Heart right ventricle (tissue), 16 donors: ENCODE results near the gene IVL. TPM values are rescaled to one million over a fixed set of nuclear protein-coding genes. Genes with fewer than 3 reads are reported as not detected.

ENCODE experiments used
- ATAC-seq, 8 donors: fragments of 200-7000 bp; cut with Tn5 transposase; one replicate each; pipeline ENCODE4 v1.9.1; 2020; ENCODE audit warnings: mild to moderate bottlenecking in 8 of 8, moderate library complexity in 8 of 8, moderate number of reproducible peaks in 1 of 8
- DNase-seq, 2 donors: peaks; one replicate each; pipeline ENCODE4 v3.0.0-alpha.2; 2020
- H3K27ac ChIP-seq, 10 donors: fragments of 200-600 bp; sonication (generic) in 2 of 10; one replicate each; pipeline versions ENCODE4 v1.5.0 to v1.8.0; 2020 to 2022; ENCODE audit warnings: mild to moderate bottlenecking in 3 of 10
- H3K27me3 ChIP-seq, 7 donors: fragments of 200-600 bp; one replicate each; pipeline ENCODE4 v1.8.0; 2021 to 2022; ENCODE audit warnings: mild to moderate bottlenecking in 2 of 7
- H3K36me3 ChIP-seq, 9 donors: fragments of 200-600 bp; sonication (generic) in 1 of 9; one replicate each; pipeline versions ENCODE4 v1.5.0 to v1.8.0; 2020 to 2022; ENCODE audit warnings: mild to moderate bottlenecking in 2 of 9
- H3K4me1 ChIP-seq, 9 donors: fragments of 200-600 bp; sonication (generic) in 1 of 9; one replicate each; pipeline versions ENCODE4 v1.5.0 to v1.8.0; 2020 to 2022; ENCODE audit warnings: mild to moderate bottlenecking in 4 of 9
- H3K4me3 ChIP-seq, 10 donors: fragments of 200-600 bp; sonication (generic) in 2 of 10; one replicate each; pipeline versions ENCODE4 v1.5.0 to v1.8.0; 2020 to 2022; ENCODE audit warnings: mild to moderate bottlenecking in 7 of 10, moderate library complexity in 2 of 10
- H3K9me3 ChIP-seq, 11 donors: fragments of 200-600 bp in 10 of 11; sonication (generic) in 2 of 11; one replicate each; pipeline versions ENCODE4 v1.5.0 to v1.8.0; 2013 to 2022; ENCODE audit warnings: mild to moderate bottlenecking in 2 of 11, control low read depth in 1 of 11, moderate library complexity in 1 of 11
- WGBS, 2 donors: extraction: QIAGEN DNeasy Blood & Tissue Kit; methylation state at CpG; one replicate each; pipeline ENCODE4 v1.1.7; 2013; ENCODE audit warnings: inconsistent platforms in 1 of 2; 5-methylcytosine and 5-hydroxymethylcytosine counted together
- intact Hi-C, 10 donors: fragments of 100-400 bp; cut with DNase I; formaldehyde crosslinking; loops; one replicate each; pipeline versions ENCODE4 v1.11.1 to v1.14.2; 2022
- polyA plus RNA-seq, 2 donors: library from polyadenylated mRNA; stranded (reverse); fragments of 200-250 nt; gene quantifications; one replicate each; pipeline ENCODE4 v1.2.3, GENCODE V29; 2013
- total RNA-seq, 10 donors: library from RNA; stranded (reverse); fragmentation: NEBNext Ultra II Directional in 3 of 10; extraction: Animal tissue kit (Norgen Biotek cat#: 25700) in 3 of 10; gene quantifications; one replicate each; pipeline versions ENCODE4 v1.2.1 to v1.2.4, GENCODE V29; 2021 to 2023
- TF ChIP-seq, protein P1 (sequence below), 9 donors: fragments of 200-600 bp; sonication (generic) in 2 of 9; IDR thresholded peaks; one replicate each; pipeline versions ENCODE4 v1.5.0 to v1.8.0; 2021 to 2022; ENCODE audit warnings: antibody characterized with exemption in 9 of 9, mild to moderate bottlenecking in 5 of 9, moderate library complexity in 1 of 9
- donor health status: Arrhythmogenic right ventricular cardiomyopathy.
- donor health status: ischemic (EF 13 %, LVEDD 7.1; RV severe dilation, severe dysfunction).
- donor health status: healthy with polysubstance abuse.
- donor health status: DM: no; HTN: yes; CAD: no.
- donor health status: DM: no; HTN: no; CAD: no.
- donor health status: ischemic (EF 25% LVEDD 6.9; RV normal size, moderate dysfunction).
- donor health status: ischemic (EF 25% LVEDD 5.7; RV mildly dilated, moderate dysfunction).
- donor health status: healthy.
- donor health status: DM: yes; HTN: yes; CAD: no.
- donor health status: Ischemic cardiomyopathy.
- donor health status: ischemic (EF 35%, LVEDD 5.7; RV mildly dilated, moderate dysfunction).
- donor health status: nonischemic (EF 11% LVEDD 7.7; RV severe dilation, severe dysfunction).
- donor health status: DM: yes; HTN: yes; CAD: no.
- donor health status: PGD.
- donor health status: ischemic (EF 29% LVEDD 5.4; RV normal size, mild dysfunction).
- donor health status: nonischemic (EF 23%, LVEDD 6.1; RV moderate dilation, normal function).

The IVL gene
- total and polyA plus RNA-seq, 12 donors, result 0.06 TPM; not detected in 11

DNA sequence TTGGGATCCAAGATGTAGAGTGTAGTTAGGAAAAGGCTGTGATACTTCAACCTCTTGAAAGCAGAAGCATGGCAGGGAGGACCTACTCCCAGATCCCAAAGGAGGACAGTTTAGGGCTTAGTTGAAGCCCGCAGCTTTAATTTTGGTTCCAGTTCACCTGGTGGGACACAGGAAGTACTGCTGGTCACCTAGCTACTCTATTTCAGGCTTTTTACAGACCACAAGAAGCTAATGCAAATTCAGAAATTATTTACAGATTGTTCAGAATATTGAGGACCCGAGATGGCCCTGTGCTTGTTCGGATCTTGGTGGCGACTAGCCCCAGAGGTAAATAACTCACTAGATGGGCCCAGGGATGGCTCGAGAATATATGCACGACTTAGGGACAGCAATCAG, 36.6 kb upstream of the IVL start:
- Histone ChIP-seq H3K4me3 (no peak overlapping the region), H3K9me3 (no peaks in the 10 kb centered on the region), H3K4me1 (no peaks in the 10 kb centered on the region), H3K36me3 (no peaks in the 10 kb centered on the region), H3K27me3 (peaks cover 0 to 12% (median 3%) of the 10 kb centered on the region in 7 donors), H3K27ac (no peak overlapping the region)
- ATAC-seq (no peak), DNase-seq (no peak)
- TF ChIP-seq, protein P1, sequence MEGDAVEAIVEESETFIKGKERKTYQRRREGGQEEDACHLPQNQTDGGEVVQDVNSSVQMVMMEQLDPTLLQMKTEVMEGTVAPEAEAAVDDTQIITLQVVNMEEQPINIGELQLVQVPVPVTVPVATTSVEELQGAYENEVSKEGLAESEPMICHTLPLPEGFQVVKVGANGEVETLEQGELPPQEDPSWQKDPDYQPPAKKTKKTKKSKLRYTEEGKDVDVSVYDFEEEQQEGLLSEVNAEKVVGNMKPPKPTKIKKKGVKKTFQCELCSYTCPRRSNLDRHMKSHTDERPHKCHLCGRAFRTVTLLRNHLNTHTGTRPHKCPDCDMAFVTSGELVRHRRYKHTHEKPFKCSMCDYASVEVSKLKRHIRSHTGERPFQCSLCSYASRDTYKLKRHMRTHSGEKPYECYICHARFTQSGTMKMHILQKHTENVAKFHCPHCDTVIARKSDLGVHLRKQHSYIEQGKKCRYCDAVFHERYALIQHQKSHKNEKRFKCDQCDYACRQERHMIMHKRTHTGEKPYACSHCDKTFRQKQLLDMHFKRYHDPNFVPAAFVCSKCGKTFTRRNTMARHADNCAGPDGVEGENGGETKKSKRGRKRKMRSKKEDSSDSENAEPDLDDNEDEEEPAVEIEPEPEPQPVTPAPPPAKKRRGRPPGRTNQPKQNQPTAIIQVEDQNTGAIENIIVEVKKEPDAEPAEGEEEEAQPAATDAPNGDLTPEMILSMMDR (IDR thresholded peaks at IDR 0.05), result no peak
- intact Hi-C loops, result loop anchor here in 6 of 10 donors (5.0 to 10.0 kb wide), 2 partner anchors 351 to 353 kb away; no protein-coding TSS in a partner anchor
- 81 to 82% methylated on average over 6 of the region's 6 CpGs for WGBS, 2 donors

DNA sequence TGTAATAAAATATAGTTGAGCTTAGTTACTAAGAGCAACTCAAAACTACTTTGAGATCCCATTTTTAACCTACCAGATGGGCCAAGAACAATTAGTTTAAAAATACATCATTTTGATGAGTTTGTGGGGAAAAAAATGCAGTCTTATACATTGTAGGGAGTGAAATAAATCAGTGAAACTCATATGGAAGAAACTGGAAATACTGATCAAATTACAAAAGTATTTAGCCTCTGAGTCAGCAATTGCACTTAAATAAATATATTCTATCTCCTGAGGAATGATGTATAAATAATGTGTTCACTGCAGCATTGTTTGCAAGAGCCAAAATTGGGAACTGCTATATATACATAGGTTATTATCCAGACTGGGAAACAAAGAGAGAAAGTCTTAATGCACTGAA, 34.9 kb upstream of the IVL start:
- Histone ChIP-seq H3K4me3 (no peak overlapping the region), H3K4me1 (no peaks in the 10 kb centered on the region), H3K9me3 (no peaks in the 10 kb centered on the region), H3K36me3 (no peaks in the 10 kb centered on the region), H3K27me3 (peaks cover 0 to 12% (median 3%) of the 10 kb centered on the region in 7 donors), H3K27ac (no peak overlapping the region)
- intact Hi-C loops, result loop anchor here in 6 of 10 donors (5.0 to 10.0 kb wide), 2 partner anchors 349 to 351 kb away; no protein-coding TSS in a partner anchor
- DNase-seq (no peak), ATAC-seq (no peak)
- TF ChIP-seq, protein P1 (IDR thresholded peaks at IDR 0.05), result no peak

- WGBS, 2 donors, result 68 to 70% methylated on average over 1 of the region's 1 CpG
- intact Hi-C loops, result loop anchor here in 3 of 10 donors (10.0 kb wide), 1 partner anchor 348 kb away; no protein-coding TSS in a partner anchor
- no peaks in the 10 kb centered on the region for H3K4me1 ChIP-seq
- no peaks in the 10 kb centered on the region for H3K9me3 ChIP-seq
- H3K36me3 ChIP-seq, result no peaks in the 10 kb centered on the region
- H3K4me3 ChIP-seq, result no peak overlapping the region
- TF ChIP-seq, protein P1 (IDR thresholded peaks at IDR 0.05), result no peak
- DNase-seq (no peak), ATAC-seq (no peak)
- no peak overlapping the region for H3K27ac ChIP-seq
- H3K27me3 ChIP-seq, result peaks cover 0 to 9% (median 3%) of the 10 kb centered on the region in 7 donors
Observed at GRCh38 chr1:152876827-152877226, 31.5 kb upstream of the IVL start.

DNA sequence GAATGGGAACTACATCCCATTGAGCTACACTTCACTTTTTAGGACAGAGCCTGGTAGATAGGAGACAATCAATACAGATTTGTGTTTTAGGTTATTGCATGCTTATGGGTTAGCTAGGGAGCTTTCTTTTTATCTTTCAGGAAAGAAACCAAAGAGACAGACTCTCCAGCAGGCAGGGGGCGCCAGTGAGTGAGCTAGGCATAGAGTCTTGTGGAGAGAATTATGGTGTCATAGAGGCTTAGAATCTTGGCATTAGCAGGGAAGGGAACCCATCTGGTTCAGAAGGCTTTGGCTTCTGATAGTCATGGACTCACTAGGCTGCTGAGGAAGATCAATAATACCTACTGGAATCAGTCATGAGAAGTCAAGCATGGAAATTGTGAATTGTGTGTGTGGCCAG, 30.3 kb upstream of the IVL start, which contains the start of gene SMCP:
Gene SMCP (plus strand): TSS at position 281 of the 400 bp plus-strand sequence. CDS start 6,101 bp downstream, outside the sequence.
- intact Hi-C loops, result loop anchor here in 3 of 10 donors (10.0 kb wide), 1 partner anchor 347 kb away; no protein-coding TSS in a partner anchor

More for the DNA sequence above, 30.3 kb upstream of the IVL start, which contains the start of gene SMCP:
- Histone ChIP-seq H3K36me3 (no peaks in the 10 kb centered on the region), H3K27ac (no peak within 1 kb of the TSS), H3K27me3 (peaks cover 0 to 7% (median 0%) of the 10 kb centered on the region in 7 donors), H3K9me3 (no peaks in the 10 kb centered on the region), H3K4me1 (no peaks in the 10 kb centered on the region), H3K4me3 (no peak within 1 kb of the TSS)
- TF ChIP-seq, protein P1 (IDR thresholded peaks at IDR 0.05), result no peak
- DNase-seq (no peak), ATAC-seq (no peak)
- WGBS, 2 donors, result 0% methylated on average over 1 of the region's 1 CpG
